ENCODE results near the gene MORC4. TPM values are rescaled to one million over a fixed set of nuclear protein-coding genes. Genes with fewer than 3 reads are reported as not detected.

MORC4 gene
- total RNA-seq, 1 donor from 2014 or later = 8.5 TPM

- ATAC-seq (no peak), DNase-seq (ENCODE audit: low spot score) (no peak)
These were observed 46.0 kb downstream of the MORC4 start for GRCh38 chrX:106954041-106954440.

- ATAC-seq (peak; percentile 81), DNase-seq (ENCODE audit: low spot score) (no peak)
These were observed 47.0 kb downstream of the MORC4 start for GRCh38 chrX:106952988-106953387.

DNA sequence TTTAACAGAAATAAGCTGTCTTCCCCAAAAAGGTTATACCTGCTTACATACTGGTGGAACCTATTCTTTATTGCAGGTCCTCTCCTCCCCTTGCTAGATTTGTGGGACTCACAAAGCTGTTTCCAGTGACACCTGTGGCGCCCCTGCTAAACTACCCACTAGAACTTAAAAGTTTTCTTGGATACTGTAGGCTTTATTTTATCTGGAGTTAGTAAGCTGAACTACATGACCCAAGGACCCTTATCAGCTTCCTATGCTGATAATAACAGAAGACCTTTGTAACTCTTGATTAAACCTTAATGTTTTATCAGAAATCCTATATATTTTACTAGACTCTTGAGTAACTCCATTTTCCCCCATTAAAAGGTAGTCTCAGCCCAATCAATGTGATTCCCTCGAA is 47.5 kb downstream of the MORC4 start:
- DNase-seq (ENCODE audit: low spot score) (no peak), ATAC-seq (no peak)

DNA sequence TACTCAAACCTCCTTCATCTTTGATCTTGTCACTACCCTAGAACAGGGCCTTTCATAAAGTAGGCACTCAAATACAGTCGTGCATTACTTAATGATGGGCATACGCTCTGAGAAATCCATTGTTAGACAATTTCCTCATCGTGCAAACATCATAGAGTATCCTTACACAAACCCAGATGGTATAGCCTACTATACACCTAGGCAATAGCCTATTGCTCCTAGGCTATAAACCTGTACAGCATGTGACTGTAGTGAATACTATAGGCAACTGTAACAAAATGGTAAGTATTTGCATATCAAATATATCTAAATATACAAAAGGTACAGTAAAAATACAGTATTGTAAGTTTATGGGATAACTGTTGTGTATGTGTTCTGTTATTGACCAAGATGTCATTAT is 47.9 kb downstream of the MORC4 start:
- DNase-seq (ENCODE audit: low spot score) = no peak

GRCh38 chrX:106951230-106951629 is 48.8 kb downstream of the MORC4 start:
- no peak for ATAC-seq
- DNase-seq (ENCODE audit: low spot score) = no peak

More for the DNA sequence above, 47.9 kb downstream of the MORC4 start:
- no peak for ATAC-seq

DNA sequence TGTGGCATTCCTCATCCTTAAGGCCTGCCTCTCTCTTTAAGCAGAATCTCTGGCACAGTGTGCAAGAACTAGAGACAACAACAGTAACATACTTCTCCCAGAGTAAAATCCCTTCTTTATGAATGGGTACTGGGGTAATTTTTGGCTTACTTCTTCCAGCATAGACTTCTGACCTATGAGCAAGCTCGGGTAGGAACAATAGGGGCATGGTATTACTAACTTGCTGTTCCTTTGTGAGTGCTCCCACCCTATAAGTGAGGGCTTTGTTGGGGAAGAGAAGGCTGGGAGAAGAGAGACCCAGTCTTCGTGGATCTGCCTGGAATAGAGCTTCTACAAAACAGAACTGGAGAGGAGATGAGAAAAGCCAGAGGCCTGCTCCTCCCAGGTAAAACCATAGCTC is 49.6 kb downstream of the MORC4 start:
- ATAC-seq = no peak
- DNase-seq (ENCODE audit: low spot score) = no peak

DNA sequence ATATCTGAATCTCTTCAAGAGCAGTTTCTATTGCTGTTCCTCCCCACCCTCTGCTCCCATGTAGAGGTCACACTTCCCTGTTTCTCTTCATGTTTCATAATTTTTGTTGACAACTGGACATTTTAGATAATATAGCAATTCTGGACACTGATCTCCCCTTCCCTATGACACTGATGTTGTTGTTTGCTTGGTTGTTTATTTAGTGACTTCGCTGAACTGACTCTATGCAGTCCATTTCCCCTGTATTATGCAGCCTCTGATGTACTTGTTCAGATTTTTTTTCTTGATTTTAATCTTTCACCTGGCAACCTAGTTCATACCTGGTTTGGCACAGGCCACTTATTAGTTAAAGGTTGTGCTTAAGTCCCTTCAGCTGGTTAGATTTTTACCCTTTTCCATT is 50.6 kb downstream of the MORC4 start:
- DNase-seq (ENCODE audit: low spot score) (no peak), ATAC-seq (no peak)

DNA sequence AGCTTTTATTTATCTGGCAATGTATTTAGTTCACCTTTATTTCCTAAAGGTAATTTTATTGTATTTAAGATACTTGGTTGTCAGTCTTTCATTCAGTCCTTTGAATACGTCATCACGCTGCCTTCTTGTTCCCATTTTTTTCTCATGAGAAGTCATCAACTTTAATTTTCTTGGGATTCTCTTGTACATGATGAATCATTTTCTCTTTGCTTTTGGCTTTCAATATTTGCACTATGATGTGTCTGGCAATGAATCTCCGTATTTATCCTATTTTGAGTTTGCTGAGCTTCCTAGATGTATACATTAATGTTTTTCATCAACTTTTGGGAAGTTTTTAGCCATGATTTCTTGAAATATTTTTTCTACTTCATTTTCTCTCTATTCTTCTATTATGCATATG is 51.4 kb downstream of the MORC4 start:
- ATAC-seq (no peak), DNase-seq (ENCODE audit: low spot score) (no peak)

- ATAC-seq (no peak), DNase-seq (ENCODE audit: low spot score) (no peak)
These were observed 53.5 kb downstream of the MORC4 start for GRCh38 chrX:106946464-106946863.

- ATAC-seq (no peak), DNase-seq (ENCODE audit: low spot score) (no peak)
These were observed 59.9 kb downstream of the MORC4 start for GRCh38 chrX:106940068-106940467.

DNA sequence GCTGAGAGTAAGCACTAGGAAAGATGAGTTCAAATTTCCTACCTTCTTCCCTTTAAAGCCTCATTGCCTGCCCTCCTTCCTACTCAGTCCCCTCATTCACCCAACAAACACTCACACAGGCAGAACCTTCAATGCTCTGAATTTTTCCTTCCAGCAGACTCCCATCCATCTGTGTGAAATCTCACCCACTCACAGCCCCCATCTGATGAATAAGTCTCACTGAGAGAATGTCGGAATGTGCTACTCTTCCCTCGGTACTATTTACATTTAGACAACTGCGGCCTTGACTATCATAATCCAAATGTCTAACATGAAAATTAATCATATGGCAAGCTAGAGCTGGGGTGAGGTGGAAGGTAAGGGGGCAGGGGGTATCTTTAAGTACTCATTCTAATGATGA is 60.4 kb downstream of the MORC4 start:
- DNase-seq (ENCODE audit: low spot score) (no peak), ATAC-seq (no peak)

GRCh38 chrX:106936246-106936645 is 63.8 kb downstream of the MORC4 start:
- ATAC-seq (no peak), DNase-seq (ENCODE audit: low spot score) (no peak)

- ATAC-seq = no peak
- no peak for DNase-seq (ENCODE audit: low spot score)
These were observed 64.8 kb downstream of the MORC4 start for GRCh38 chrX:106935175-106935574.

DNA sequence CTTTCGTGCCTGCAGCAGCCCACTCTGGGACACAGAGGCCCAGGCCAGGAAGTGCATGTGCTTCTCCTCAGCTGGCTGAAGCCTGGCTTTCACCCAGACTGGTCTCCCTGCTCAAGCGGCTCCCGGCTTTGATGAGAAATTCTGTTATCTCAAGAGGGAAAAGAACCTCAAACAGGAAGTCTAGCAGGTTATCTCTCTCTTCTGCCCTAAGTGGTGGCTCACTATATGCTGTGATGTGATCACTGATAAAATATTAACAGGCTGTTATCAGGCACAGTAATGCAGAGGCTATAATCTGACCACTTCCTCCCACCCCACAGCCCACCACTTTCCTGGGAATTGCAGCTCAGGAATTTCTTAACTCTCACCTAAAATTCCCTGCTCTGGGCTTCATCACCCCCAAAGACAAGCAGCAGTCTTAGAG is 66.5 kb downstream of the MORC4 start:
- DNase-seq (ENCODE audit: low spot score) (peak; percentile 48), ATAC-seq (peak; percentile 60)

DNA sequence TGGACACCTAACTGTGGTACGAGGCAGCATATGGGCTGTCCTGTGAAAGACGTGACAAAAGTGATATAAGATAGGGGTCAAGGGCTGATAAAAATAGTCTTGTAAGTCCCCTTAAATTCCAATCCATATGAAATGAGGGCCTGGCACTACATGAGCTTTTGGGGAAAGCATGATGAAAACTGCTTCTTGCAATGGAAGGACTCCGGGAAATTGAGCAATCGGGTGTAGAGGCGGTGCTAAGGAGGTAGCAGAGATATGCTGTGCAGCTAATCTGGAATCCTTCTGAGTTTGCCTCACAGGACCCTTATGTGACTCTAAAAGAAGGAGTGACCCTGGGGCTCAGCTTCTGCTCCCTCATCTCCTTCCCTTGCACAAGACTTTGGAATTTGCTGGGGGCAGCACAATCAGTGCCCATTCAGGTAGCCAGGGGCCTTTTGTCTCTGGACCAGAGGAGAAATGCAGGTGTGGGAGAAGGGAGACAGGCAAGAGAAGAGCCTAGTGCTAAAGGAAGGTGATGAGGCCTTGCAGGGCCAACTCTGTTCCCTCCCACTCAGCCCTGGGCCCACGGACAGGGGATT is 67.0 kb downstream of the MORC4 start:
- ATAC-seq (no peak), DNase-seq (ENCODE audit: low spot score) (no peak)

GRCh38 chrX:106932492-106932923 is 67.5 kb downstream of the MORC4 start:
- ATAC-seq (peak; percentile 82), DNase-seq (ENCODE audit: low spot score) (peak; percentile 58)

- ATAC-seq (no peak), DNase-seq (ENCODE audit: low spot score) (no peak)
These were observed 68.1 kb downstream of the MORC4 start for GRCh38 chrX:106931831-106932491.

DNA sequence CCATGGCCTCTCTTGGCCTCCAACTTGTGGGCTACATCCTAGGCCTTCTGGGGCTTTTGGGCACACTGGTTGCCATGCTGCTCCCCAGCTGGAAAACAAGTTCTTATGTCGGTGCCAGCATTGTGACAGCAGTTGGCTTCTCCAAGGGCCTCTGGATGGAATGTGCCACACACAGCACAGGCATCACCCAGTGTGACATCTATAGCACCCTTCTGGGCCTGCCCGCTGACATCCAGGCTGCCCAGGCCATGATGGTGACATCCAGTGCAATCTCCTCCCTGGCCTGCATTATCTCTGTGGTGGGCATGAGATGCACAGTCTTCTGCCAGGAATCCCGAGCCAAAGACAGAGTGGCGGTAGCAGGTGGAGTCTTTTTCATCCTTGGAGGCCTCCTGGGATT is 71.8 kb downstream of the MORC4 start:
- ATAC-seq (peak; percentile 27), DNase-seq (ENCODE audit: low spot score) (no peak)

DNA sequence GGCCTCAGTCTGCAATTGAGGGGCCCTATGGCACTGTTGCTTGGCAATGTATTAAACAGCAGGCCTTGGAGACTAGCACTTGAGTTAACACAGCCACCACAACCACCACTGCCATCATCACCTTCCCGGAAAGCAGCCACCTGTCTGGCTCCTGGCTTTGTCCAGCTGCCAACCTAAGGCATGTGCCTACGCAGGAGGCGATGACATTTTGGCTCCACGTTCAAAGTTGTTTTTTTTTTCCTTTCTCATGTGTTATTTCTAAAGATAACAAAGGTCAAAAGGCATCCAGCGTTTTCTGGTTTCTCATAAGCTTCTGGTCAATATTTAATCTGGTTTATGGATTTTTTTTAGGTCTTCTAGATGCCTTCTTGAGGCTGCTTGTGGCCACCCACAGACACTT is 72.3 kb downstream of the MORC4 start:
- ATAC-seq (peak; percentile 77), DNase-seq (ENCODE audit: low spot score) (peak; percentile 74)

DNA sequence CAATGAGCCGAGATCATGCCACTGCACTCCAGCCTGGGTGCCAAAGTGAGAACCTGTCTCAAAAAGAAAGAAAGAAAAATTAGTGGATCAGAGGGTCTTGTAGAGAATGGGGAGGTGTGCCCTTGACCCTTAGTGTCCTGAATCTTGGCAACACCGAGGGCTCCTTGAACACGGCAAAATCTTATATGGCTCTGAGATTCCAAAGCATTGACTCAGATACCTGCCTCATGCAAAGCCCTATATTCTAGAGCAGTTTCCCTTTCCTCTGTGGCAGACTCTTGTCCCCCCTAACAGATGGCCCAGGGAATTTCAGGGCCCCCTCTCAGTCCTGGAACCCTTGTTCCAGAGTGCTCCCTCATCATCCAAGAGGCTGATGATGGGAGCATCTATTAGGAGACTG is 73.0 kb downstream of the MORC4 start:
- ATAC-seq = no peak
- no peak for DNase-seq (ENCODE audit: low spot score)

GRCh38 chrX:106921637-106922036 is 78.4 kb downstream of the MORC4 start:
- DNase-seq (ENCODE audit: low spot score) (no peak), ATAC-seq (no peak)

- DNase-seq (ENCODE audit: low spot score) (no peak), ATAC-seq (no peak)
These were observed 80.0 kb downstream of the MORC4 start, which contains the start of gene CLDN2 for GRCh38 chrX:106919932-106920452. TSS of gene CLDN2 (plus strand) at chrX:106920402. CDS start at chrX:106928229, 7,827 bp downstream.

Data from left lobe of liver (tissue), 2 donors.